ENCODE results near the gene ARMC9. TPM values are rescaled to one million over a fixed set of nuclear protein-coding genes. Genes with fewer than 3 reads are reported as not detected.

The ARMC9 gene
- total RNA-seq, 1 donor from 2014 or later = 40.8 TPM

DNA sequence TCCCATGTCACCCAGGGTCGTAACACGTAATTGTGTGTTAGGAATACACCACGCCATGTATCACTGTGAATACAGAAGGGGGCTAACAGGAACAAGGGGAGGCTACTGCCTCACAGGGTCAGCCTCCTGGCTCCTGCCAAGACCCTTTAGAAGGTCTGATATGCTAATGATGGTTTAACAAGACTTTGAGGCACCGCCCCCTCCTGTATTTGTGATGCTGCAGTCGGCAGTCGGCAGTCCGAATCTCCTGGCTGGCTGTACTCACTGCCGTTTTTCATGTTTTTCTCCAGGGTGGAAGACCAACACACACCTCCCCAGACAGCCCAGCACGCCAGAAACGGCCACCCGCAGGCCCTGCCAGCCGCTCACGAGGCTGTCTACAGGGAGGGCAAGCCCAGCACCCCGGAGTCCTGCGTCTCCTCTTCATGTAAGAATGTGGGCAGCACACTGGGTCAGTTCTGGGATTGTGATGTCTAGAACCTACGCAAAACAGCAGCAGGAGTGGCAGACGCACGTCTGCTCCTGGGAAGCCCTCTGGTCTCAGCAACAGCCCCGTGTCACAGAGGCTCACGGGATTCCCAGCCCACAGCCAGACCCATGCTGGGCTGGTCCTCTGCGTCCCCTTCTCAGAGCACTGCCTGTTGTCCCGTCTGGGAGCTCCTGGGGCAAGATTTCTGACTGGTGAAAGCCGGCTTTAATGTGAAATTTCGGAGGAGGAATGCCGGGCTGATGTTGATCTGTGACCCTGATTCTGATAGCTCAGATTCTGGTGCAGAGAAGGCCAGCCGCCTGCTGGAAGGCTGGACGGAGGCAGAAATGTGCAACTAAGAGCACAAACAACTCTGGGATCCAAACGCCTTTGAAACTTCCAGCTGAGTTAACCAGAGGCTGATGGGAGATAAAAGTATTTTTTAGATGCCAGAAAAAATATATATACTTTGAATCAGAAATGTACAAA is 157.4 kb downstream of the ARMC9 start:
- Mint-ChIP-seq H3K9me3 (ENCODE audit: low read depth) (no peaks in the 10 kb centered on the region), H3K27me3 (peaks cover 4% of the 10 kb centered on the region), H3K4me3 (ENCODE audit: low read depth) (no peak overlapping the region), H3K27ac (peak overlapping the region; percentile 65), H3K4me1 (ENCODE audit: low read depth) (peaks cover 6% of the 10 kb centered on the region), H3K36me3 (ENCODE audit: insufficient read depth) (peaks cover 2% of the 10 kb centered on the region)
- TF ChIP-seq, protein P1, sequence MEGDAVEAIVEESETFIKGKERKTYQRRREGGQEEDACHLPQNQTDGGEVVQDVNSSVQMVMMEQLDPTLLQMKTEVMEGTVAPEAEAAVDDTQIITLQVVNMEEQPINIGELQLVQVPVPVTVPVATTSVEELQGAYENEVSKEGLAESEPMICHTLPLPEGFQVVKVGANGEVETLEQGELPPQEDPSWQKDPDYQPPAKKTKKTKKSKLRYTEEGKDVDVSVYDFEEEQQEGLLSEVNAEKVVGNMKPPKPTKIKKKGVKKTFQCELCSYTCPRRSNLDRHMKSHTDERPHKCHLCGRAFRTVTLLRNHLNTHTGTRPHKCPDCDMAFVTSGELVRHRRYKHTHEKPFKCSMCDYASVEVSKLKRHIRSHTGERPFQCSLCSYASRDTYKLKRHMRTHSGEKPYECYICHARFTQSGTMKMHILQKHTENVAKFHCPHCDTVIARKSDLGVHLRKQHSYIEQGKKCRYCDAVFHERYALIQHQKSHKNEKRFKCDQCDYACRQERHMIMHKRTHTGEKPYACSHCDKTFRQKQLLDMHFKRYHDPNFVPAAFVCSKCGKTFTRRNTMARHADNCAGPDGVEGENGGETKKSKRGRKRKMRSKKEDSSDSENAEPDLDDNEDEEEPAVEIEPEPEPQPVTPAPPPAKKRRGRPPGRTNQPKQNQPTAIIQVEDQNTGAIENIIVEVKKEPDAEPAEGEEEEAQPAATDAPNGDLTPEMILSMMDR (IDR thresholded peaks at IDR 0.05; ENCODE audit: unreplicated experiment) = no peak
- DNase-seq (ENCODE audit: low spot score, unreplicated experiment) = no peak

DNA sequence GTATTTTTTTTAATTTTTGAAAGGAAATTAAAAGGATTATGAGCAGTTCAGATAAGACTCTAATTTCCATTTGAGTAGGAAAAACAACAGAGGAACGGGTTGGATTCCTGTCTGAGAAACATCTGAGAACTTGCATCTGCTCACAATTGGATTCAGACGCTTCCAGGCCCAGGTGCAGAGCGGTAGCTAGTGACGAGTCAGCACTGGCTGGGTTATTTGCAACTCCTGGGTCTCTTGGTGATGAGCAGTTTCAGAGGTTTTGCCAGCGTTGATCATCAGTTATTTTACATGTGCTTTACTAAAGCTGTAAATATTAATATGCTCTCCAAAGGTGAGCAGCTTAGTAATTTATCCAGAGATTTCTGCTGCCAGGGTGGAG is 158.0 kb downstream of the ARMC9 start:
- H3K4me3 Mint-ChIP-seq (ENCODE audit: low read depth) = no peak overlapping the region
- TF ChIP-seq, protein P1 (IDR thresholded peaks at IDR 0.05; ENCODE audit: unreplicated experiment) = no peak
- peaks cover 4% of the 10 kb centered on the region for H3K27me3 Mint-ChIP-seq
- peaks cover 5% of the 10 kb centered on the region for H3K36me3 Mint-ChIP-seq (ENCODE audit: insufficient read depth)
- H3K27ac Mint-ChIP-seq = no peak overlapping the region
- peaks cover 6% of the 10 kb centered on the region for H3K4me1 Mint-ChIP-seq (ENCODE audit: low read depth)
- no peaks in the 10 kb centered on the region for H3K9me3 Mint-ChIP-seq (ENCODE audit: low read depth)
- no peak for DNase-seq (ENCODE audit: low spot score, unreplicated experiment)

DNA sequence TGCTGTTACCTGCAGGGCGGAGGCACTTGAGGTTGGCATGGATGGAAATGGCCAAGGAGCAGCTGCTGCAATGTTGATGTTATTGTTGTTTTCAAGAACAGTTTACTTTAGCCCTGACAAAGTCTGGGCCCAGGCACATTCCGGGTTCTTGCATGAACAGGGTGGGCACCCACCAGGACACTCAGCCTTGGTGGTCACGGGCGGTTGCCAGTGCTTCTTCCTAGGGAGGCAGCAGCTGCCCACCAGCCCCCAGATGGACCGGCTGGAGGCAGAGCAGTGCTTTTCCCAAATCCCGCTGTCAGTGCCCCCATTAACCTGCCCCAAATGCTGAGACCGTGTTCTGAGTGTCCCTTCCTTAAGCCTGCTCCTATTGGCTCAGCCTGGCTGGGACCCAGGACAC is 158.6 kb downstream of the ARMC9 start:
- no peaks in the 10 kb centered on the region for H3K9me3 Mint-ChIP-seq (ENCODE audit: low read depth)
- H3K27ac Mint-ChIP-seq = no peak overlapping the region
- peaks cover 4% of the 10 kb centered on the region for H3K27me3 Mint-ChIP-seq
- peaks cover 6% of the 10 kb centered on the region for H3K4me1 Mint-ChIP-seq (ENCODE audit: low read depth)
- TF ChIP-seq, protein P1 (IDR thresholded peaks at IDR 0.05; ENCODE audit: unreplicated experiment) = no peak
- peaks cover 5% of the 10 kb centered on the region for H3K36me3 Mint-ChIP-seq (ENCODE audit: insufficient read depth)
- no peak overlapping the region for H3K4me3 Mint-ChIP-seq (ENCODE audit: low read depth)
- DNase-seq (ENCODE audit: low spot score, unreplicated experiment) = no peak

DNA sequence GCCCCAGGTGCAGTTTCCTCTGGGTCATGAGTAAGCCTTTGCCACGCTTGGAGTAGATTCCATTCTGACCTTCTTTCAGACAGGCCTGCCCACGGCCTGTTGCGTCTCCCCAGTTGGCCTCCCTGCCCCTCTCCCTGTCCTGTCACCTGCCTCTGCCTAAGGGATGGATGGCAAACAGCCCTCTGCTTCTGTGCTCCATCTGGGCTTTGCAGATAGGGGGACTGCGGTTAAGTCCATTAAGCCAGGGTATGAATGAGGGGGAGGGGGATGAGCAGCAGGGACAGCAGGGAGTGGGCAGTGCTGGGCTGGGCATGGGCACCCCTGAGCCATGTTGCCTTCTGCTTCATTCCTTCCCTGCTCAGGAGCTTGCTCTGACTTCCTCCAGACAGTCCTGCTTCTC is 159.5 kb downstream of the ARMC9 start:
- H3K4me3 Mint-ChIP-seq (ENCODE audit: low read depth) = no peak overlapping the region
- peaks cover 5% of the 10 kb centered on the region for H3K36me3 Mint-ChIP-seq (ENCODE audit: insufficient read depth)
- DNase-seq (ENCODE audit: low spot score, unreplicated experiment) = no peak
- TF ChIP-seq, protein P1 (IDR thresholded peaks at IDR 0.05; ENCODE audit: unreplicated experiment) = no peak
- H3K27ac Mint-ChIP-seq = no peak overlapping the region
- H3K4me1 Mint-ChIP-seq (ENCODE audit: low read depth) = peaks cover 6% of the 10 kb centered on the region
- no peaks in the 10 kb centered on the region for H3K9me3 Mint-ChIP-seq (ENCODE audit: low read depth)
- peaks cover 4% of the 10 kb centered on the region for H3K27me3 Mint-ChIP-seq

DNA sequence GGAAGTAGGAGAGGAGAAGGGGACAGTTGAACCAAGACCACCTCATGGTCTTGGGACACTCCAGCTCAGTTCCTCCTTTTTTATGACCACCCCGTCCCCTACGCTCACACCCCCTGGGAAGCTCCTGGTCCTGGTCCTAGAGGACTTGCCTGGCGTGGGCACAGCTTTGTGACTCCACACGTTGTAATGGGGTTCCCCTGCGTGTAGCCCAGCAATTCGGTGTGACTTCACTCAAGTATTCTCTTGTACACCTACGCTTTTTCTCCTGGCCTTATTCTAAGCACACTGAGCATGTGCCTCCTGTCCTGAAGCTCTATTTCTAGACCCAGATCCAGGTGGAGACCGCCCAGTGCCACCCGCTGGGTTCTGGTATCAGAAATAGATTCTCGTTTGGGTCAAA is 161.0 kb downstream of the ARMC9 start:
- peaks cover 6% of the 10 kb centered on the region for H3K4me1 Mint-ChIP-seq (ENCODE audit: low read depth)
- no peak for DNase-seq (ENCODE audit: low spot score, unreplicated experiment)
- H3K27ac Mint-ChIP-seq = no peak overlapping the region
- no peaks in the 10 kb centered on the region for H3K9me3 Mint-ChIP-seq (ENCODE audit: low read depth)
- H3K36me3 Mint-ChIP-seq (ENCODE audit: insufficient read depth) = peaks cover 5% of the 10 kb centered on the region
- no peak overlapping the region for H3K4me3 Mint-ChIP-seq (ENCODE audit: low read depth)
- H3K27me3 Mint-ChIP-seq = peaks cover 4% of the 10 kb centered on the region
- TF ChIP-seq, protein P1 (IDR thresholded peaks at IDR 0.05; ENCODE audit: unreplicated experiment) = no peak
